GM10248 (cell line): ENCODE data around the gene FGR.

Experiments used
- CTCF ChIA-PET: fragments of 300-600 bp; sonication (Branson Sonifier 250); formaldehyde crosslinking; extraction: SDS; loops from one replicate; lab custom pipeline; 2021; ENCODE audit warnings: antibody characterized with exemption; lab: Yijun Ruan, JAX
- POLR2A ChIA-PET: fragments of 350-650 bp; sonication (Branson Sonifier 250); formaldehyde crosslinking; extraction: SDS; loops from one replicate; lab custom pipeline; 2020; ENCODE audit warnings: antibody characterized with exemption; lab: Yijun Ruan, JAX
- DNase-seq: peaks from one replicate; pipeline ENCODE4 v3.0.0; 2012; ENCODE audit errors: extremely low spot score
- TF ChIP-seq, protein P1 (sequence below): IDR thresholded peaks from 2 replicates; pipeline ENCODE4 v1.5.1; 2012; ENCODE audit warnings: mild to moderate bottlenecking, low read depth; ENCODE audit errors: extremely low read depth, missing control alignments, control extremely low read depth

Gene FGR

DNA sequence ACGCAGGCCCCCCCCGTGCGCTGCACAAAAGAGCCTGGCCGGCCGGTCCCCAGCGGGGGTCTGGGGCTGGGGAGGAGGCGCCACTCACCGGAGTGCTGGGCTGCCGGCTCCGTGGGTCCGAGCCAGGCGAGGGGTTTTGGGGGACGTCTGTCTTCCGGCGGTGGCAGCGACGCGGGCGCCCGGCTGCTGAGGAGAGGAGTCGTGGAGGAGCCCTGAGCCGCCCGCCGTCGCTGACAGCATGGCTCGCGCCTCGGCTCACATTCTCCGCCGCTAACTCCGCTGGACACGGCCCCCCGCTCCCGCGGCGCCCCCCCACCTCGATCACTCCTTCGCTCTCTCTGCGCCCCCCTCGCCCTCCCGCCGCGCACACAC lies 31.7 kb downstream of the FGR start:
- TF ChIP-seq, protein P1, sequence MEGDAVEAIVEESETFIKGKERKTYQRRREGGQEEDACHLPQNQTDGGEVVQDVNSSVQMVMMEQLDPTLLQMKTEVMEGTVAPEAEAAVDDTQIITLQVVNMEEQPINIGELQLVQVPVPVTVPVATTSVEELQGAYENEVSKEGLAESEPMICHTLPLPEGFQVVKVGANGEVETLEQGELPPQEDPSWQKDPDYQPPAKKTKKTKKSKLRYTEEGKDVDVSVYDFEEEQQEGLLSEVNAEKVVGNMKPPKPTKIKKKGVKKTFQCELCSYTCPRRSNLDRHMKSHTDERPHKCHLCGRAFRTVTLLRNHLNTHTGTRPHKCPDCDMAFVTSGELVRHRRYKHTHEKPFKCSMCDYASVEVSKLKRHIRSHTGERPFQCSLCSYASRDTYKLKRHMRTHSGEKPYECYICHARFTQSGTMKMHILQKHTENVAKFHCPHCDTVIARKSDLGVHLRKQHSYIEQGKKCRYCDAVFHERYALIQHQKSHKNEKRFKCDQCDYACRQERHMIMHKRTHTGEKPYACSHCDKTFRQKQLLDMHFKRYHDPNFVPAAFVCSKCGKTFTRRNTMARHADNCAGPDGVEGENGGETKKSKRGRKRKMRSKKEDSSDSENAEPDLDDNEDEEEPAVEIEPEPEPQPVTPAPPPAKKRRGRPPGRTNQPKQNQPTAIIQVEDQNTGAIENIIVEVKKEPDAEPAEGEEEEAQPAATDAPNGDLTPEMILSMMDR = no peak
- POLR2A ChIA-PET = interaction anchor here (0.5 kb wide), 1 partner anchor 122 kb away, joined by 4 read pairs; no protein-coding TSS in a partner anchor
- CTCF ChIA-PET = interaction anchor here (0.7 to 9.9 kb wide), 15 partner anchors 13 to 303 kb away, joined by 3 to 154 read pairs (median 5); no protein-coding TSS in a partner anchor
- peak; percentile 62 for DNase-seq

DNA sequence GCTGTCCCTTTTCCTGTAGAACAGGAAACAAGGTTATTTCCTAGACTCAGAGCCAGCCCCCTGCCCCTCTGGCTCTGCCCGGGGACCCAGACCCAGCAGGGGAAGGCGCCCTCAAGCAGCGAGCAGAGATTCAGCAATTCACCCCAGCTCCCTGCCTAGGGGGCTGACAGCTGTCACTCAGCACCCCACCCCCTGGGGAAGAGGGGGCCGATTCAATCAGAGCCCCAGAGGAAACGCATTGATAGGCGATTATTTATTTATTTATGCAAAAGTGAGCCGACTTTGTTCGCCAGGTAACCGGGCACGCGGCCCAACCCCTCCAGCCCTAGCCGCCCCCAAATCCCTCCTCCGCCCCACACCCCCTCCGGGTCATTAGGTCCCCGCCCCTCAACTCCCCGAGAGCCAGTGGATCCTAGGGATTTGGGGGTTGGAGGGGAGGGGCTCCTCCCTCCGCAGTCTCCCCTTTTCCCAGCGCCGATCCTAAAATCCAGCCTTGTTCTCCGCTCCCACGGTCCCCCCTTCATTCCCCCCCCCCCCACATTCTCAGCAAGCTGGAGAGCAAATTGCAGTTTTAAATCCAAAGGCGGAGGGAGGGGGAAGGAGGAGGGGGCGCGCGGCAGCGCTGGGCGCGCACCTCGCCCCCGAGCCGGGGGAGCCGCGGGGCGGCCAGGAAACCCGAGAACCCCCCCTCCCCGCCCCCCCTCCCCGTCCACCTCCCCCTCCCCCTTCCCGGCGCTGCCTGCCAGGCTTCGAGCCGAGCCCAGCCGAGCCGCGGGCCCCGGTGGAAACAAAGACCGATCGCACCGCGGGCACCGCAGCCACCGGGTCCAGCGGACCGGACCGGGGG lies 32.3 kb downstream of the FGR start:
- CTCF ChIA-PET = interaction anchor here (0.7 to 9.4 kb wide), 10 partner anchors 10 to 306 kb away, joined by 3 to 82 read pairs (median 4); partner anchors contain the start of gene FAM76A
- POLR2A ChIA-PET = interaction anchor here (0.7 kb wide), 1 partner anchor 36 kb away, joined by 3 read pairs; no protein-coding TSS in a partner anchor
- DNase-seq = peak; percentile 54
- TF ChIP-seq, protein P1 = no peak

DNA sequence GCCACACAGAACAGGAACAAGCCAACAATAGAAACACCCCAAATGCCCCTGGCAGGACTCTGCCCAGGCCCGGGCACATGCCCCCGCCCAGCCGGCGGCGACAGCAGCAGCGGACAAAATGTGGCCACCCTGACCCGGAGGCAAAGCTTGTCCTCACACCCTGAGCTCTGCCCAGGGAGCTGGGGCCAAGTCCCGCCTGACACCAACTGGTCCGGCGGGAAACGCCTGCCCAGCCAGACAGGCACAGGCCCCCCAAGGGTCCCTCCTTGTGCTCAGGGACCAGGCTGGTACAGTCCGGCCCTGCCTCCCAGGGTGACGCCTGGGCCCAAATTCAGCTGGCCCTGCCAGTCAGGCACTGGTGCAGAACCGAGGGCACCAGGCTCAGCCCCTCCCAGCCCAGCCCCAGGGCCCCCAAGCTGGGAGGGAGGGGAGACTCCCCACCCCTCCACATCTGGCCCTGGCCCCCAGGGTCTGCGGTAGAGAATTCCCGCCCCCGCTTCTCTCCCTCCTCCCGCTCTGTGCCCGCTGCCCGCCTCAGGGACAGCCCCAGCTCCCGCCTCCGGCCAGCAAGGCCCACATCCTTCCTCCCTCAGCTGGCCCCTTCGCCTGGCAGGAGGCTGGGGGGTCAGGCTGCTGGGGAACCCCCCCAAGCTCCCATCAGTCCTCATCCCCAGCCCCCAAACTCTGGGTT lies 33.1 kb downstream of the FGR start:
- ChIA-PET CTCF (interaction anchor here (0.7 to 9.4 kb wide), 15 partner anchors 10 to 305 kb away, joined by 3 to 82 read pairs (median 4); partner anchors contain the start of gene FAM76A), POLR2A (interaction anchor here (0.7 kb wide), 1 partner anchor 35 kb away, joined by 3 read pairs; no protein-coding TSS in a partner anchor)
- DNase-seq = peak; percentile 43
- TF ChIP-seq, protein P1 = no peak

DNA sequence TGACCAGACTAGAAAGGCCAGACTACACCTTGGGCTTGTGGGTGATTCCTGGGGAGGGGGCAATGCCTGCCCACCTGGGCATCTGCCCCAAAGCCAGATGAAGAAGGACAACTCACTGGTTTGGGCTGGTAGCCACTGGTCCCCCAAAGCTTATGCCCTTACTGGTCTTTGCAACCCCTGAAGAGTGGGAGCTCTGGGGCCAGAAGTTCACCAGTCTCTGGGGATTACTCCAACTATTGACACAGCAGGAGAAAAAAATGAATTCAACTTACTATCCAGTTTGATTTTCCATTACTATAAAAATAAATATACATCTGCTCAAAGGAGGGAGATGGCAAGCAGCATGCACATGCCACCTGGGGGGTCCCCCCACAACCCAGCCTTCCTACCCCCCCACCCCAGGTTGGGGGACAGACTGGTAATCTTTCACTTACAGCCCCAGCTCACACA lies 33.6 kb downstream of the FGR start:
- TF ChIP-seq, protein P1 = no peak
- no peak for DNase-seq
- ChIA-PET CTCF (interaction anchor here (1.0 to 9.4 kb wide), 18 partner anchors 8 to 305 kb away, joined by 3 to 82 read pairs (median 4); no protein-coding TSS in a partner anchor), POLR2A (no interaction called here)

DNA sequence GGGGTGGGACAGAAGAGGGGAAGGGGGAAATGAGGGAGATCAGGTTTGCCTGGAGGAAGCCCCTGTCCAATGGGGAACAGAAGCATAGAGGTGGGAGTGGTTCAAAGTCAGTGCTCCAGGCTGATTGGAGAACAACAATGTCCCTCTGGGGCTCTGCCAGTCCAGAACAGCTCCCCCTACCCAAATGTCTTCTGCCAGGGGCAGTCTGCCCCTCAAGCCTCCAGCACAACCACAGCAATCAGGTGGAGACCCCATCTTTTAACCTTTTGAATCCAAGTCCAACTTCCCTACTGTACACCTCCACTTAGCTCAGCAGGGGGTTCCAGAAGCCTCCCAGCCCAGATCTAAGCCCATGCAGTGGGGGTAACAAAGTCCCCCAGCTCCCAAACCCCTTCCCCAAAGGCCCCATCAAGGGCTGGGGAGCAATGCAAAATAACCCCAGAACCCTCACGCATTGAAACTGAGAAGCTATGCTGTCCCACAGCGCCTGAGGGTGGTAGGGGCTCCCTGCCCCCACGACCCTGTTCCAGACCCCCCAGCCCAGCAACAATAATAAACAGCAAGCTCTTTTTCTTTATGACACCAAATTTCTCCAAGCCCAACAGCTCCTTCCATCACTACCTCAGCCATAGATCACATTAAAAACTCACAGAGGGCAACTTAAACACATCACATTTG lies 34.3 kb downstream of the FGR start:
- no peak for DNase-seq
- TF ChIP-seq, protein P1 = no peak
- ChIA-PET POLR2A (interaction anchor here (0.7 kb wide), 2 partner anchors 16 to 692 kb away, joined by 3 read pairs; no protein-coding TSS in a partner anchor), CTCF (interaction anchor here (0.8 to 9.4 kb wide), 18 partner anchors 8 to 304 kb away, joined by 3 to 82 read pairs (median 4); no protein-coding TSS in a partner anchor)
